Motor neuron (in vitro differentiated cells): ENCODE results near the gene HORMAD2. TPM values are rescaled to one million over a fixed set of nuclear protein-coding genes. Genes with fewer than 3 reads are reported as not detected.
"Not testable (repeated sequence)": the region's sequence is repeated elsewhere in the genome, so short reads cannot be mapped to it uniquely, and the experiment has no call there.

Source experiments
- ATAC-seq, 8 experiments: fragments of 200-7000 bp; cut with Tn5 transposase; replicated peaks in 6 of 8; 2 replicates each; pipeline ENCODE4 v1.8.0; 2021; ENCODE audit warnings: mild to moderate bottlenecking in 8 of 8, moderate library complexity in 8 of 8
- H3K27ac ChIP-seq, 2 donors: fragments of 250-450 bp; sonication (Bioruptor Pico); 2 replicates each; pipeline ENCODE4 v1.9.0; 2021; ENCODE audit warnings: antibody characterized with exemption in 2 of 2, mild to moderate bottlenecking in 2 of 2, moderate library complexity in 1 of 2
- H3K4me1 ChIP-seq, 2 donors: fragments of 250-450 bp; sonication (Bioruptor Pico); replicated peaks in 1 of 2; 2 replicates each; pipeline ENCODE4 v1.6.1; 2021; ENCODE audit warnings: antibody characterized with exemption in 2 of 2, mild to moderate bottlenecking in 2 of 2, moderate library complexity in 1 of 2
- H3K4me3 ChIP-seq, 5 donors: fragments of 250-450 bp; sonication (Bioruptor Pico); 2 replicates each; pipeline ENCODE4 v1.9.0; 2021; ENCODE audit warnings: antibody characterized with exemption in 5 of 5, mild to moderate bottlenecking in 5 of 5, moderate library complexity in 4 of 5
- WGBS, 10 experiments: fragments of 450-650 bp; shearing (Covaris generic); methylation state at CpG; one replicate each; pipeline ENCODE4 v1.0.0; 2022; 5-methylcytosine and 5-hydroxymethylcytosine counted together
- in situ Hi-C, 9 experiments: fragments of 400-800 bp; cut with MboI; loops; one replicate each; pipeline ENCODE4 v1.15.0; 2021; ENCODE audit warnings: low sequenced_read_pairs in 9 of 9, low pct_unique_long_range_greater_than_20kb in 2 of 9; ENCODE audit not compliant: unreplicated experiment in 9 of 9
- total RNA-seq, 8 experiments: library from RNA; unstranded; fragments of 300-600 nt; gene quantifications; 2 replicates each; pipeline versions ENCODE4 v1.2.3 to v1.2.4, GENCODE V29; 2022

HORMAD2 gene
- total RNA-seq, 8 experiments from 2014 or later, result 0.11 to 0.23 (median 0.13) TPM; not detected in 5

DNA sequence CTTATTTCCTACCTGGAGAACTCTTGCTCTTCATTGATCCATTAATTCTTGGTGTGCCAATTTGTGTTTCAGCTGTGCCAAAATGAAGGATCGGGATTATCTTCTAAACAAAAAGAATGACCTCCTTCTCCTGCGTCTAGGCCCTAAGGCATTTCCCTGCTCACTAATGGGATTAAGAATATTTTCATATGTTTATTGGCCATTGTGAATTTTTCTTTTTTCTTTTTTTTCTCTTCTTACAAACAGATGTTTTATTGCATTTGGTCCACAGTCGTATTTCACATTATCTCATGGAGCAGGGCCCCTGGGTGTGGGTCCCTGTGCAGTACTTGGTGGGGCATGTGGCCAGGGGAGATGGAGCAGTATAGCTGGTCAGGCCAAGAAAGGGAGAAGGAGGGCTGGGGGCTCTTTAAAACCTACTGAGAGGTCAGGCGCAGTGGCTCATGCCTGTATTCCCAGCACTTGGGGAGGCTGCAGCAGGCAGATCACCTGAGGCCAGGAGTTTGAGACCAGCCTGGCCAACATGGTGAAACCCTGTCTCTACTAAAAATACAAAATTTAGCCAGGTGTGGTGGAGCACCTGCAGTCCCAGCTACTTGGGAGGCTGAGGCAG, 35.3 kb upstream of the HORMAD2 start:
- ATAC-seq, result peak in 3 of 8 experiments; percentile 9 to 39 (median 17)
- 17 to 100% (median 72%) methylated on average over 1 to 4 of the region's 4 CpGs for WGBS, 10 experiments
- in situ Hi-C loops, result no loop called here
- Histone ChIP-seq H3K4me1 (no peaks in the 10 kb centered on the region), H3K4me3 (no peak overlapping the region), H3K27ac (no peak overlapping the region)

DNA sequence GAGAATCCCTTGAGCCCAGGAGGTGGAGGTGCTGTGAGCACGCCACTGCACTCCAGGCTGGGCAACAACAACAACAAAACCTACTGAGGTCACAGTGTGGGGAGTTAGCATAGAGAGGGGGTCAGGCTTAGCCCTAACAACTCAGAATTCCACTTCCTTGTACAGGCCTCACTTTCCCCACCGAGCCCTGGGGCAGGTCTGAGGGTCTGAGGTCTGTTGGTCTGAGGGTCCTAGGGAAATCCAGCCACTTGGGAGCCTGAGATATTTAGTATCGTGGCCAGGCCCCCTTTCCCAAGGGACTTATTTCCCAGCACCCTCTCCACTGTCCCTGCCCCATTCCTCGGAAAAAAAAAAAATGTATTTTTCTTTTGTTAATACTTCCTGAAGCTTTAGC, 34.8 kb upstream of the HORMAD2 start:
- in situ Hi-C loops, result no loop called here
- no peak overlapping the region for H3K4me3 ChIP-seq
- H3K4me1 ChIP-seq, result no peaks in the 10 kb centered on the region
- H3K27ac ChIP-seq, result no peak overlapping the region
- WGBS, 10 experiments, result 50 to 78% (median 75%) methylated on average over 1 to 2 of the region's 4 CpGs; no CpG with 5 or more reads in 7 of the 10 experiments
- ATAC-seq, result no peak

DNA sequence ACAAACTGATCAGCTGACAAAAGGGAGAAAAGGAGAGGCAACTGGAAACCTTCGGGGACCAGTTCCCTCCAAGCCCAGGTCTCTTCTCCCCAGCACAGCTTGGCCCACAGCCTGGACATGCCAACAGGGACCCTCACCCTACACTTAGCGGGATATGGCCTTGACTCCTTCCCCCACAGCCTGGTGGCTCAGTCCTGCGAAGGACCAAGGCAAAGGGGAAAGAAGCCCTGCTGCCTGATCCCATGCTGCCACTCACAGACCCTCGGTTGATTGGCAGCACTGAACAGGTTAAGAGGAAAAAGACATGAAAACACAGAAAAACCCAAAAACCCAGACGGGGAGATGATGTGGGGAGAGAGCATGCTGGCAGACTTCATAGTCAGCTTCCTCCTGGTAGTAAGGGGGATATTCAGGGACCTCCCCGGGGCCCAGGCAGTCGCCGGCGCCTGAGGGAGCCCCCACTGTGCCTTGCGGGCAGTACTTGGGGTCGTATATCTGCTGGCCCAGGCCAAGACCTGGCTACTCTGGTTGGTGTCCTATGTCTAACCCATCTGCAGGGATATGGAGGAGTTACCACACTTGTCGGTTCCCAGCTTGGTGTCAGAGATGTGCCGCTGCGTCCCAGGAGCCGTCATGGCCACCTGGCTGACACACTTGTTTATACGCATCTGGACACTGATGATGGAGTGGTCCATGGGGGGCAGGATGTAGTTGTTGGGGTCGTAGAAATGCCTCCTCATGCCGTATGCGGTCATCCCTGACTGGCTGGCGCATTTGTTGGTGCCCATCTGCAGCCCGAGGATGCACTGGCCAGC, 34.2 kb upstream of the HORMAD2 start:
- Histone ChIP-seq H3K4me1 (no peaks in the 10 kb centered on the region), H3K27ac (no peak overlapping the region), H3K4me3 (no peak overlapping the region)
- ATAC-seq, result no peak
- 61 to 100% (median 85%) methylated on average over 1 to 9 of the region's 21 CpGs; no CpG with 5 or more reads in 2 of the 10 experiments for WGBS, 10 experiments
- in situ Hi-C loops, result no loop called here

DNA sequence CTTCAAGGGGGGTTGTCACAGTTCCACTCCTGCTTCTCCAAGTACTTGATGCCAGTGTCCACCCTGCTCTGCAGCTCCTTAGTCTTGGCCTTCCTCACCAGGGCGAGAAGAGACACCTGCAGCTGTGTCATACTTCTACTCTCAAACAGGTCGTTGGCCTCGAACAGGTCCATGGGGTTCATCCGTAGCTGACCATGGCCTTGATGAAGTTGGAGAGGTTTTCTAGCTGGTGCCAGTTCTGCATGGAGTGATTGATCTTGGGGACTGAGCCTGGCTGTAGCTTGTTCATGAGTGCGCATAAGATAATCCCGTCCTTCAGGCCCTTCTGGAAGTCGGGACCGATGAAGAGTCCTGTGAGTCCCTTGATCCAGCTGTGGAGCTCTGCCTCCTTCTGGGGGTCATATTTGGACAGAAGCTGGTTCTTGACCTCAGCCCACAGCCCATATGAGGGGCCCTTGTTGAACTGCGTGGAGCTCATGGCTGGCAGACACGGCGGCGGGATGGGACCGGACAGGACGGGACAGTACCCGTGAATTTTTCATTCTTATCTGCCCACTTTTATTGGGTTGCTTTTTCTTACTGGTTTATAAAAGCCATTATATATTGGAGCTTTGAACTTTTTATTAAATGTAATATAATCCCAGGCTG, 33.4 kb upstream of the HORMAD2 start:
- in situ Hi-C loops, result no loop called here
- H3K4me3 ChIP-seq, result no peak overlapping the region
- H3K27ac ChIP-seq, result no peak overlapping the region
- ATAC-seq, result no peak
- 79 to 96% (median 92%) methylated on average over 1 to 8 of the region's 15 CpGs; no CpG with 5 or more reads in 3 of the 10 experiments for WGBS, 10 experiments
- no peaks in the 10 kb centered on the region for H3K4me1 ChIP-seq

DNA sequence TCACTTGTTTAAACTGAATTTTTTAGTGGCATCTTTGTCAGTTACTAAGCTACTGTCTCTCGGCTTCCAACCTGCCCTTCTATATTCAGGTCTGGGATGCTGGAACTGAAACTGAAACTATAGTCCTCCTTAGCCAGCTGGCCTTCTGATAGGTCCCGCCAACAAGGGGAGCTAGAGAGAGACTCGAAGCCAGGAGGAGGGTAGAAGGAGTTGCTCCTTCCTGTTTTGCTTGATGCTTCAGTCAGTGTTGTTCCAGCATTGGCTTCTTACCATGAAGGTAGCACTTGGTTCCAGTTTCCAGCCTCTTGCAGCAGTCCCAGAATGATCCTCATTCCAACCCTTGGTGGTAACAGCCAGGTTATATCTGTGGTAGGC, 32.9 kb upstream of the HORMAD2 start:
- WGBS, 10 experiments, result 47 to 100% (median 80%) methylated on average over 1 to 3 of the region's 3 CpGs; no CpG with 5 or more reads in 3 of the 10 experiments
- H3K27ac ChIP-seq, result no peak overlapping the region
- ATAC-seq, result peak in 1 of 8 experiments; percentile 16
- H3K4me3 ChIP-seq, result no peak overlapping the region
- no peaks in the 10 kb centered on the region for H3K4me1 ChIP-seq
- in situ Hi-C loops, result no loop called here

DNA sequence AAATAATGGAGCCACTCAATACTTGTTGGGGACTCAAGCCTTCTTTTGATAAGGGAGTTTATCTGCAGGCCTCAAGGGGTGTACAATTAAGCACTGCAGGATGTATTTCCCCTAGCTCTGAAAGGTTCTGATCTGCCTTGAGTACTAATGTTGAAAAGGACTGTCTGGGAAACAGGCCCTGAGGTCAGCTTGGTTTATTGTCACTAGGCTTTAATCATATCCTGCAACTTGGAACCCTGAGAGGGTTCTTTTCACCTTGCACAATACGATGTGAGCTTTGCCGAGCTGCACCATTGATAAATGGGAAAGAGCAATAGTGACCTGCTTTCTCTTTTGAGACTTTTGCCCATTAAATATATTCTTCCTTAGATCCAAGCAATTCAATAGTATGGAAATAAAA, 31.6 kb upstream of the HORMAD2 start:
- ATAC-seq, result no peak
- WGBS, 10 experiments, result 30 to 80% (median 66%) methylated on average over 1 to 2 of the region's 2 CpGs
- in situ Hi-C loops, result no loop called here
- Histone ChIP-seq H3K4me1 (no peaks in the 10 kb centered on the region), H3K4me3 (no peak overlapping the region), H3K27ac (no peak overlapping the region)

DNA sequence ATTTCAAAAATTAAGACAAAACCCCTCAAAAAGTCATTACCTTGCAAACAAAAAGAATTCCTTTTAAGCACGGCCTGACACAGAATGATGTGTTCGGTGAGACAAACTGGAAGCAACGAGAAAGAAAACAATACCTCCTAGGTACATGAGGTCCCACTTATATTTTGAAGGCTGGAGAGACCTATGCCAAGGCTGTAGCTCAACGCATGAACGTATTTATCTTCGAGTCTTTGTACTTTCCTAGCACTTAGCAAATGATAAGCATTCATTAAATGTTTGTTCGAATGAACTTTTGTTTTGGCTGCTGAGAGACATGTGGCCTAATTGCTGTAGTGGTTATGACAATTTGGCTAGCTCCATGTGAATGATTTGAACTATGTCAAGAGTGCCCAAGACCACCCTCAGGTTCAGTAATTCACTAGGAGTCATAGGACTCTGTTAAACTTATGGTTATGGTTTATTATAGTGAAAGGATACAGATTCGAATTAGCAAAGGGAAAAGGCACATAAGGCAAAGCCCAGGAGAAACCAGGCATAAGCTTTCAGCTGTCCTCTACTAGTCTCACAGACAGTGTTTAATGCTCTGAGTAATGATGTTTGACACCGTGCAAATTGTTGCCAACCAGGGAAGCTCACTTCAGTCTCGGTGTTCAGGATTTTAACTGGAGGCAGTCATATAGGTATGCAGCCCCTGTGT, 26.0 kb upstream of the HORMAD2 start:
- Histone ChIP-seq H3K27ac (no peak overlapping the region), H3K4me3 (no peak overlapping the region), H3K4me1 (no peaks in the 10 kb centered on the region)
- WGBS, 10 experiments, result 35 to 93% (median 83%) methylated on average over 3 to 10 of the region's 10 CpGs
- no peak for ATAC-seq
- in situ Hi-C loops, result no loop called here

DNA sequence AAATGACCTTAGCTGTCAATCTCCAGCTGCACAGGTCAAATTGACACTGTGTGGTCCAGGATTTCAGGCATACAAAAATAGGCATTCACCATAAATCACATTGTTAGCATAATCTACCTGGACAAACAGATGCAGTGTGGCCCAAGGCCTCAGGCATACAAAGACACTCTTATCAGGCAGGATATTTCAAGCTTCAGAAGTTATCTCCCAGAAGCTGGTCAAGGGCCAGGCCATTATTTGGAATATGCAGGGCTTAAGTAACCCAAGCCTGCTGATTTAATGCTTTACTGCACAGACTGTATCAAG, 25.5 kb upstream of the HORMAD2 start:
- in situ Hi-C loops, result no loop called here
- no peak for ATAC-seq
- no peak overlapping the region for H3K27ac ChIP-seq
- H3K4me1 ChIP-seq, result no peaks in the 10 kb centered on the region
- no peak overlapping the region for H3K4me3 ChIP-seq

DNA sequence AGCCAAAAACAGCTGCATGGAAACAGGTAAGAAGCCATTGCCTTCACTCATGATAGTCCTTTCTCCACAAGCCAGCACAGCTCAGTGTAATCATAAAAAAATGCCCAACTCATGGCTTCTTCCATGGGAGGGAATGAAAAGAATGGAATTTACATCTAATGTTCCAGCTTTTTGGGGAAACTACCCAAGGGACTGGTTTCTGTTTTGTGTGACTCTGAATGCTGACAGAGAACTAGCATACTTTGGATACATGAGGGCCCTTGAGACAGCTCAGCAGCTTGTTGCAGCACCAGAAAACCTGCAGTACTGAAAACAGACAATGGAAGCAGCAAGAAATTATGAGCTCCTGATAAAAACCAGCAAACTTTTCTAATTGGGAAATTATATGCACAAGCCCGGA, 24.2 kb upstream of the HORMAD2 start:
- no peak for ATAC-seq
- WGBS, 10 experiments, result 33 to 100% (median 78%) methylated on average over 1 of the region's 1 CpG; no CpG with 5 or more reads in 2 of the 10 experiments
- H3K4me3 ChIP-seq, result no peak overlapping the region
- no peaks in the 10 kb centered on the region for H3K4me1 ChIP-seq
- H3K27ac ChIP-seq, result no peak overlapping the region
- in situ Hi-C loops, result no loop called here

DNA sequence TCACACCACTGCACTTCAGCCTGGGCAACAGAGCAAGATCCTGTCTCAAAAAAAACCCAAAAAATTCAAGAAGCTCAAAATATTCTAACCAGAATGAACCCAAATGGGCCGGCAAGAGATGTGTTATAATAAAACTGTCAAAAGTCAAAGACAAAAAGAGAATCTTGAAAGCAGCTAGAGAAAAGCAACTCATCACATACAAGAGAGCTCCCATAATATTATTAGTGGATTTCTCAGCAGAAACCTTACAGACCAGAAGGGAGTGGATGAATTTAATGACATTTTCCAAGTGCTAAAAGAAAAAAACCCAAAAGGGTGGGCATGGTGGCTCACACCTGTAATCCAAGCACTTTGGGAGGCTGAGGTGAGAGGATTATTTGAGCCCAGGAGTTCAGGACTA, 22.9 kb upstream of the HORMAD2 start:
- WGBS, 10 experiments, result 50 to 100% (median 89%) methylated on average over 1 of the region's 1 CpG; no CpG with 5 or more reads in 1 of the 10 experiments
- in situ Hi-C loops, result no loop called here
- Histone ChIP-seq H3K27ac (no peak overlapping the region), H3K4me3 (no peak overlapping the region), H3K4me1 (no peaks in the 10 kb centered on the region)
- no peak for ATAC-seq

DNA sequence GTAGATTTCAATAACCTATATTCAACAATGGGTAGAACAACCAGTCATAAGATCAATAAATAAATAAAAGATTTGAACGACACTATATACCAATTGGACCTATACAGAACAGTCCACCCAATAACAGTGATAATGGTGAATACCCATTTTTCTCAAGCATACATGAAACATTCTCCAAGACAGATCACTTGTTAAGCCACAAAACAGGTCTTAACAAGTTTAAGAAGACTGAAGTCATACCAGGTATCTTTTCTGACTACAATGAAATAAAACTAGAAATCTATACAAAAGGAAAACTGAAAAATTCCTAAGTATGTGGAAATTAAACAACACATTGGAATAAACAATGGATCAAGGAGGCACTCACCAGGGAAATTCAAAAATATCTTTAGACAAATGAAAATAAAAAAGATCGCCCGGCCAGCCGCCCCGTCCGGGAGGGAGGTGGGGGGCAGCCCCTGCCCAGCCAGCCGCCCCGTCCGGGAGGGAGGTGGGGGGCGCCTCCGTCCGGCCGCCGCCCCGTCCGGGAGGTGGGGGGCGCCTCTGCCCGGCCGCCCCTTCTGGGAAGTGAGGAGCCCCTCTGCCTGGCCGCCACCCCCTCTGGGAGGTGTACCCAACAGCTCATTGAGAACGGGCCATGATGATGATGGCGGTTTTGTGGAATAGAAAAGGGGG, 20.8 kb upstream of the HORMAD2 start:
- H3K4me3 ChIP-seq, ATAC-seq, H3K4me1 ChIP-seq, H3K27ac ChIP-seq, in situ Hi-C loops: not testable (repeated sequence)
- 27 to 89% (median 73%) methylated on average over 1 to 2 of the region's 22 CpGs; no CpG with 5 or more reads in 1 of the 10 experiments for WGBS, 10 experiments

DNA sequence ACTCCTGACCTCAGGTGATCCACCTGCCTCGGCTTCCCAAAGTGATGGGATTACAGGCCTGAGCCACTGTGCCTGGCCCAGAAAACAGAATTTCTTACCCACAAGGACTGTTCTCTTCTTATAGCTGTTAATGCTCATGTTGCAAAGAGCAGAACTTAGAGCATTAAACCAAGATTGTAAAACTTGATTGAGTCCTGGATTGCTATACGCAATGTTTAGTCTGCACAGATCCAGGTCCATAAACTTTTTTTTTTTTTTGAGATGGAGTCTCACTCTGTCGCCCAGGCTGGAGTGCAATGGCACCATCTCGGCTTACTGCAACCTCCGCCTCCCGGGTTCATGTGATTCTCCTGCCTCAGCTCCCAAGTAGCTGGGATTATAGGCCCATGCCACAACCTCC, 19.2 kb upstream of the HORMAD2 start:
- H3K27ac ChIP-seq, H3K4me1 ChIP-seq, ATAC-seq, H3K4me3 ChIP-seq, in situ Hi-C loops: not testable (repeated sequence)
- 85 to 100% (median 99%) methylated on average over 2 to 5 of the region's 6 CpGs; no CpG with 5 or more reads in 2 of the 10 experiments for WGBS, 10 experiments

DNA sequence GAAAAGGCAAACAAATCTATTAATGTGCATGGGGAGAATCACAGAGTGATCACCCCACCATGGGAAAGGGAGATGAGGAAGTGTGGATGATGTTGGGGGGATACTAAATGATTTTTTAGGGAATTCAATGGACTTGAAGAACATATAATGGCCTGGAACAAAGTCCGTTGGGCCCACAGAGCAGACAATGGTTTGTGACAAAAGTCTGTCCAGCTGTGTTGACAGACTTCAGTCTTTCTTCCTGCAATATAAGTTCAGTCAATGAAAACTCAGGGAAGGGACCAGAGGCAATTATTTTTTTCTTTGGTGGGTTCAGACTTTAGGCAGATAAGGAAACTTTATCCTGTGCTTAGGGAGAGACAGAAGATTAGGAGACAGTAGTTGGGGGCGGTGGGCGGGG, 18.0 kb upstream of the HORMAD2 start:
- H3K4me3 ChIP-seq, result no peak overlapping the region
- in situ Hi-C loops, result no loop called here

More for the DNA sequence above, 18.0 kb upstream of the HORMAD2 start:
- no peak for ATAC-seq
- Histone ChIP-seq H3K27ac (no peak overlapping the region), H3K4me1 (no peaks in the 10 kb centered on the region)
- 0 to 83% (median 37%) methylated on average over 1 to 3 of the region's 3 CpGs; no CpG with 5 or more reads in 2 of the 10 experiments for WGBS, 10 experiments
